Dermis microvascular lymphatic vessel endothelial cell (primary cell): ENCODE results near the gene BOLA1. TPM values are rescaled to one million over a fixed set of nuclear protein-coding genes. Genes with fewer than 3 reads are reported as not detected.
"Not testable (repeated sequence)": the region's sequence is repeated elsewhere in the genome, so short reads cannot be mapped to it uniquely, and the experiment has no call there.

ENCODE experiments used
- DNase-seq, 2 donors: peaks; one replicate each; pipeline versions ENCODE4 v3.0.0 to v3.0.0-alpha.2; 2010; ENCODE audit warnings: low read depth in 2 of 2
- total RNA-seq: library from RNA; depleted of rRNA; stranded (reverse); fragments of >200 nt; gene quantifications from 2 replicates; pipeline ENCODE4 v1.2.1, GENCODE V29; 2014

BOLA1 gene
- 6.0 and 8.1 TPM in 2 replicates for total RNA-seq

GRCh38 chr1:149899460-149900284 lies at the start of gene BOLA1:
BOLA1 (plus strand) TSS chr1:149899568; CDS start chr1:149900060, 492 bp downstream.
- DNase-seq = peak; percentile 84 to 94

- DNase-seq = peak in 1 of 2 donors; percentile 14
Measured at GRCh38 chr1:149849947-149850360, 49.4 kb upstream of the BOLA1 start.

GRCh38 chr1:149850732-149851345 lies 48.5 kb upstream of the BOLA1 start:
- DNase-seq = not testable (repeated sequence)

GRCh38 chr1:149851585-149852213 lies 47.7 kb upstream of the BOLA1 start:
- DNase-seq = not testable (repeated sequence)

GRCh38 chr1:149852263-149852662 lies 47.1 kb upstream of the BOLA1 start:
- not testable (repeated sequence) for DNase-seq

GRCh38 chr1:149860271-149860670 lies 39.1 kb upstream of the BOLA1 start:
- DNase-seq = not testable (repeated sequence)

GRCh38 chr1:149860684-149861496 lies 38.5 kb upstream of the BOLA1 start:
- DNase-seq = not testable (repeated sequence)

- not testable (repeated sequence) for DNase-seq
Measured at GRCh38 chr1:149861497-149862054, 37.8 kb upstream of the BOLA1 start.

GRCh38 chr1:149866887-149867286 lies 32.5 kb upstream of the BOLA1 start:
- DNase-seq = not testable (repeated sequence)

GRCh38 chr1:149873060-149873459 lies 26.3 kb upstream of the BOLA1 start:
- not testable (repeated sequence) for DNase-seq

GRCh38 chr1:149877211-149877946 lies 22.0 kb upstream of the BOLA1 start:
- no peak for DNase-seq

GRCh38 chr1:149879556-149879955 lies 19.8 kb upstream of the BOLA1 start:
- no peak for DNase-seq

GRCh38 chr1:149881876-149882275 lies 17.5 kb upstream of the BOLA1 start:
- DNase-seq = no peak

GRCh38 chr1:149883598-149884247 lies 15.6 kb upstream of the BOLA1 start:
- no peak for DNase-seq

- DNase-seq = peak in 1 of 2 donors; percentile 7
Measured at GRCh38 chr1:149884433-149885338, 14.7 kb upstream of the BOLA1 start.

- peak; percentile 93 to 94 for DNase-seq
Measured at GRCh38 chr1:149885339-149886120, 13.8 kb upstream of the BOLA1 start.

- not testable (repeated sequence) for DNase-seq
Measured at GRCh38 chr1:149886121-149886395, 13.3 kb upstream of the BOLA1 start.
